ENCODE measurements around the gene RIPOR2.

The RIPOR2 gene

DNA sequence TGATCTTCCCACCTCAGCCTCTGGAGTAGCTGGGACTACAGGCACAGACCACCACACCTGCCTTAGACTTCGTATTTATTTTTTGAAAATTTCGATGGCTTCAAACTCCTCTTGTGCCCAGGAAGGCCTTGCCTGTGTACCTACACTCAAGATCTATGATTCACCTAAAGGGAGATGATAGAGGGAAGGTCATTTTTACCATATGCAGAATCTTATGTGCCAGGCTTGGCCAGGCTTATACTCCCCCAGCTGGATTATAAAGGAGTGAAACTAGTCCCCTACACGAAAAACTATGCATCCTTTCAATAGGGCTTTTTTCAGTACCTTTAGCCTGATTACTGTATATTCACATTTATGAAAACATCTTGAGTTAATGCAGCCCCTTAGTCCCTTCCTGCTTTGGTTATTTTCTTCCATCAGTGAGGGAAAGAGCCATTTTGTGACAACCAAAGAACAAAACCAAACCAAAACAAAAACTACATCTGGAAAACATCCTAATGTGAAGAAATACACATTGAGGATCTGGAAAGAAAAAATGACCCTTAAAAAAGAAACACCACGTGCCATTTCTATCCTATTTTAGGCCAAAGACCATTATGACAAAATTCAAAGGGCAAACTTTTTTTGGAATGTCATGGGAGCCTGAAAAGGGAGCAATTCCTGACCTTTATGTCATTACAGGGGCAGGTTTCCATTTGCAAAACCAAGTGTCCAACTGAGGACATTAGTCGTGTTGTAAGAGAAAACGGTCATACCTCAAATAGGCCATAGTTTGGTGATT is 34.7 kb downstream of the RIPOR2 start:
- Histone ChIP-seq H3K18ac (ENCODE audit: low read length) (no peak overlapping the region), H2BK5ac (ENCODE audit: low read length) (no peak overlapping the region), H3K4me2 (ENCODE audit: low read length) (no peak overlapping the region), H4K5ac (ENCODE audit: low read length) (no peak overlapping the region), H4K8ac (ENCODE audit: low read depth, low read length) (no peak overlapping the region), H3K36me3 (ENCODE audit: control insufficient read depth, insufficient read depth, low read length) (no peaks in the 10 kb centered on the region), H3K27ac (ENCODE audit: low read depth, low read length) (no peak overlapping the region), H3K79me2 (ENCODE audit: control insufficient read depth, insufficient read depth, low read length) (no peaks in the 10 kb centered on the region), H3K4me1 (ENCODE audit: control insufficient read depth, low read depth, low read length) (no peaks in the 10 kb centered on the region), H2BK120ac (ENCODE audit: low read depth, low read length) (no peak overlapping the region), H3K27me3 (ENCODE audit: insufficient read depth, low read length, poor library complexity) (no peaks in the 10 kb centered on the region), H3K4ac (ENCODE audit: low read depth, low read length) (no peak overlapping the region), H2AK5ac (ENCODE audit: low read length) (no peak overlapping the region), H3K79me1 (ENCODE audit: low read length) (no peaks in the 10 kb centered on the region), H2BK15ac (replicated peaks; ENCODE audit: low read depth) (no peak overlapping the region), H3K4me3 (ENCODE audit: low read length) (no peak overlapping the region), H3K9ac (ENCODE audit: low read length) (no peak overlapping the region), H3K23ac (ENCODE audit: low read length) (no peak overlapping the region), H3K56ac (ENCODE audit: low read length) (no peak overlapping the region)
- no peak for DNase-seq
- no CpG with 5 or more reads among the region's 6 CpGs for WGBS (ENCODE audit: extremely low coverage, insufficient coverage, low lambda C conversion rate)

DNA sequence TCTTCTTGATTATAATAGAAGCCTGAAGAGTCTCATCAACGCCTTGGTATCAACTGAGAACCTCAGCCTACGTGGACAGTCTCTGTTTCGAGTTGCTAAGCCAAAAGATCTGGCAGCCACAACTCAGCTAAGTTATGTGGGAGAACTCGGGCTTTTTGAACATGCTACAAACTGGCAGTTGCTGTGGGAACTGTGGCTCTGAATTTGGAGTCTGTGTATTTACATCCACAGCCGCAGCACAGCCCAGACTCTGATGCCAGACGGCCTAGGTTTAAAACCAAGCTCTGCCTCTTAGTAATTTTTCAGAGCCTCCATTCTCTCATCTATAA is 35.8 kb downstream of the RIPOR2 start:
- Histone ChIP-seq H3K56ac (ENCODE audit: low read length) (no peak overlapping the region), H3K79me1 (ENCODE audit: low read length) (no peaks in the 10 kb centered on the region), H3K18ac (ENCODE audit: low read length) (no peak overlapping the region), H2BK120ac (ENCODE audit: low read depth, low read length) (no peak overlapping the region), H3K23ac (ENCODE audit: low read length) (no peak overlapping the region), H2AK5ac (ENCODE audit: low read length) (no peak overlapping the region), H4K5ac (ENCODE audit: low read length) (no peak overlapping the region), H3K27me3 (ENCODE audit: insufficient read depth, low read length, poor library complexity) (no peaks in the 10 kb centered on the region), H3K9ac (ENCODE audit: low read length) (no peak overlapping the region), H2BK15ac (replicated peaks; ENCODE audit: low read depth) (no peak overlapping the region), H3K4me1 (ENCODE audit: control insufficient read depth, low read depth, low read length) (no peaks in the 10 kb centered on the region), H3K27ac (ENCODE audit: low read depth, low read length) (no peak overlapping the region), H4K8ac (ENCODE audit: low read depth, low read length) (no peak overlapping the region), H2BK5ac (ENCODE audit: low read length) (no peak overlapping the region), H3K79me2 (ENCODE audit: control insufficient read depth, insufficient read depth, low read length) (no peaks in the 10 kb centered on the region), H3K4me3 (ENCODE audit: low read length) (no peak overlapping the region), H3K4ac (ENCODE audit: low read depth, low read length) (no peak overlapping the region), H3K4me2 (ENCODE audit: low read length) (no peak overlapping the region), H3K36me3 (ENCODE audit: control insufficient read depth, insufficient read depth, low read length) (no peaks in the 10 kb centered on the region)
- peak; percentile 26 for DNase-seq
- no CpG with 5 or more reads among the region's 6 CpGs for WGBS (ENCODE audit: extremely low coverage, insufficient coverage, low lambda C conversion rate)

DNA sequence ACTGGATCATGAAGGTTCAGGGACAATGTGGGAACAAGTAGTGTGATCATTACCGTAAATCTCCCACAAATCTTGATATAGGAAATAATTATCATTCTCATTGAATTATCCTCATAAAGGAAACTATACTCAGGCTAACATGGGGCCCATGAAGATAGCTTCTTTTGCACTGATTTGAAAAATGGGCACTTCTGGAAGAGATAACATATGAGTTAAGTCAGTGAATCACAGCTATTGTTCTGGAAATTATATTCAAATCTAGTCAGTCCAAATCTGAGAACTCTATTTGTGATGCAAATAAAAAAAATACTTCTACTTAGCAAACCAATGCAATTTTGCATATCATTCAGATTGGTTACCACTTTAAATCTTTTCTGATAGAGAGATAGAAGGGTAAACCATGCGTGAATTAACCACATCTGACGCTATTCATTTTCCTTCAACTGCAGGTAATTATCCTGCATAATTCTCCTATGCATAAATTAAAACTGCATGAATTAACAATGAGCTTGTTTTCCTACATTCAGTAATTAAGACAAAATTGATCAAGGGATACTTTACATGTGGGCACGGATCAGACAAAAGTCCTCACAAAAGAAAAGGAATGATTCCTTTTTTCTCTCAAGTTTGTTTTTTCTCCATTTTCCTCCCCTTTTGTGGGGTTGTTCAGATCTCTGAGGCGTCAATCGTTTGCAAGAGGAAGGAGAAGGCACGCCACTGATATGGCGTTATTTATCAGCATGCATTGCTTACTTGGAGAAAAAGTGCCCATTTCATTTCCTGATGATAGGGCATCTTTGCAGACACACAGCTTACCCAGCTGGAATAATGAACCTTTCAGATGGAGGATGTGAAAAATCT is 36.4 kb downstream of the RIPOR2 start:
- Histone ChIP-seq H3K27me3 (ENCODE audit: insufficient read depth, low read length, poor library complexity) (no peaks in the 10 kb centered on the region), H3K23ac (ENCODE audit: low read length) (no peak overlapping the region), H3K36me3 (ENCODE audit: control insufficient read depth, insufficient read depth, low read length) (no peaks in the 10 kb centered on the region), H3K4me2 (ENCODE audit: low read length) (no peak overlapping the region), H2BK5ac (ENCODE audit: low read length) (no peak overlapping the region), H2BK120ac (ENCODE audit: low read depth, low read length) (no peak overlapping the region), H3K79me1 (ENCODE audit: low read length) (no peaks in the 10 kb centered on the region), H2AK5ac (ENCODE audit: low read length) (no peak overlapping the region), H4K5ac (ENCODE audit: low read length) (no peak overlapping the region), H3K18ac (ENCODE audit: low read length) (no peak overlapping the region), H3K4me1 (ENCODE audit: control insufficient read depth, low read depth, low read length) (no peaks in the 10 kb centered on the region), H2BK15ac (replicated peaks; ENCODE audit: low read depth) (no peak overlapping the region), H3K27ac (ENCODE audit: low read depth, low read length) (no peak overlapping the region), H3K79me2 (ENCODE audit: control insufficient read depth, insufficient read depth, low read length) (no peaks in the 10 kb centered on the region), H3K56ac (ENCODE audit: low read length) (no peak overlapping the region), H3K4me3 (ENCODE audit: low read length) (no peak overlapping the region), H3K4ac (ENCODE audit: low read depth, low read length) (no peak overlapping the region), H3K9ac (ENCODE audit: low read length) (no peak overlapping the region), H4K8ac (ENCODE audit: low read depth, low read length) (no peak overlapping the region)
- no CpG with 5 or more reads among the region's 8 CpGs for WGBS (ENCODE audit: extremely low coverage, insufficient coverage, low lambda C conversion rate)
- DNase-seq = no peak

DNA sequence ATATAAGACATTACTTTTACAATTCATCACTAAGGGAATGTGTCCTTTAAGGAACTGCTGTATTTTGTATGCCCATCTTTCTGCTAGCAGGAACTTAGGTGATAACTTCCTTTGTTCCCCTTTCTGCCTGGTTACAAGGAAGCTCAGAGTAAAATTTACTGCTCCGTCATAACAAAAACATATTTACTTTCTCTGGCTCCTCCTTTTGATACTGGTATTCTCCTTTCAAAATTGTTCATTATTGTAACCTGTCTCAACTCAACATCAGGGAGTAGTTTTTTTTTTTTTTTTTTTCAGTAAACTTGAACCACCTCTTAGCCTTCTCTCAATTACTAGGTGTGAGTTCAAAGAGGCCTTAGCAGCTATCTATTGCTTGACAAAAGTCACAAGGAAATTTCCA is 37.1 kb downstream of the RIPOR2 start:
- H3K4me1 ChIP-seq (ENCODE audit: control insufficient read depth, low read depth, low read length) = no peaks in the 10 kb centered on the region
- no CpG with 5 or more reads among the region's 1 CpG for WGBS (ENCODE audit: extremely low coverage, insufficient coverage, low lambda C conversion rate)
- H3K23ac ChIP-seq (ENCODE audit: low read length) = no peak overlapping the region
- no peak overlapping the region for H4K5ac ChIP-seq (ENCODE audit: low read length)
- no peak overlapping the region for H3K9ac ChIP-seq (ENCODE audit: low read length)
- H3K27me3 ChIP-seq (ENCODE audit: insufficient read depth, low read length, poor library complexity) = no peaks in the 10 kb centered on the region
- no peak overlapping the region for H4K8ac ChIP-seq (ENCODE audit: low read depth, low read length)
- H2BK15ac ChIP-seq (replicated peaks; ENCODE audit: low read depth) = no peak overlapping the region
- no peak overlapping the region for H3K4ac ChIP-seq (ENCODE audit: low read depth, low read length)
- no peaks in the 10 kb centered on the region for H3K79me2 ChIP-seq (ENCODE audit: control insufficient read depth, insufficient read depth, low read length)
- H2AK5ac ChIP-seq (ENCODE audit: low read length) = no peak overlapping the region
- H3K27ac ChIP-seq (ENCODE audit: low read depth, low read length) = no peak overlapping the region
- H3K18ac ChIP-seq (ENCODE audit: low read length) = no peak overlapping the region
- H3K56ac ChIP-seq (ENCODE audit: low read length) = no peak overlapping the region
- no peak overlapping the region for H2BK120ac ChIP-seq (ENCODE audit: low read depth, low read length)
- no peak for DNase-seq
- H3K4me2 ChIP-seq (ENCODE audit: low read length) = no peak overlapping the region
- H3K4me3 ChIP-seq (ENCODE audit: low read length) = no peak overlapping the region
- H3K36me3 ChIP-seq (ENCODE audit: control insufficient read depth, insufficient read depth, low read length) = no peaks in the 10 kb centered on the region
- no peak overlapping the region for H2BK5ac ChIP-seq (ENCODE audit: low read length)
- H3K79me1 ChIP-seq (ENCODE audit: low read length) = no peaks in the 10 kb centered on the region

DNA sequence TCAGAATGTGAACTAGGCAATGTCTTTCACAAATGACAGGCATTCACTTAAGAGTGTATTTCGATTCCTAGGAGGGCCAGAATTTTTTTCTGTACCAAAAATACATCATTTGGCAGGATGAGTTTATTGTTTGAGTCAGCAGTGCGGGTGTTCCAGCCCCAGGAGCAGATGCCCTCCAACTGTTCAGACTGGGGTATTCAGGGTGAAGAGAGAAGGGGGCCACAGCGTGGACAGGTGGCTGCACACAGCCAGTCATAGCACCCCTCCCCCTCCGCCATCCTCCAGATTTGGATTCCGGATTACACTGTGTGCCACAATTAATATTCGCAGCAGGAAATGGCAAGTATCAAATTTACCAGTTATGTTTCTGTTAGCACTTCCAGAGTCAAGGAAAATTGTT is 38.6 kb downstream of the RIPOR2 start:
- no peak overlapping the region for H2BK5ac ChIP-seq (ENCODE audit: low read length)
- H3K27ac ChIP-seq (ENCODE audit: low read depth, low read length) = no peak overlapping the region
- no peaks in the 10 kb centered on the region for H3K27me3 ChIP-seq (ENCODE audit: insufficient read depth, low read length, poor library complexity)
- no peak overlapping the region for H3K18ac ChIP-seq (ENCODE audit: low read length)
- H3K4me3 ChIP-seq (ENCODE audit: low read length) = no peak overlapping the region
- H3K4me2 ChIP-seq (ENCODE audit: low read length) = no peak overlapping the region
- no peaks in the 10 kb centered on the region for H3K79me2 ChIP-seq (ENCODE audit: control insufficient read depth, insufficient read depth, low read length)
- no peak for DNase-seq
- no peak overlapping the region for H2BK120ac ChIP-seq (ENCODE audit: low read depth, low read length)
- no peak overlapping the region for H2BK15ac ChIP-seq (replicated peaks; ENCODE audit: low read depth)
- H3K9ac ChIP-seq (ENCODE audit: low read length) = no peak overlapping the region
- no peaks in the 10 kb centered on the region for H3K4me1 ChIP-seq (ENCODE audit: control insufficient read depth, low read depth, low read length)
- H3K23ac ChIP-seq (ENCODE audit: low read length) = no peak overlapping the region
- WGBS (ENCODE audit: extremely low coverage, insufficient coverage, low lambda C conversion rate) = no CpG with 5 or more reads among the region's 6 CpGs
- H4K8ac ChIP-seq (ENCODE audit: low read depth, low read length) = no peak overlapping the region
- H3K36me3 ChIP-seq (ENCODE audit: control insufficient read depth, insufficient read depth, low read length) = no peaks in the 10 kb centered on the region
- no peak overlapping the region for H4K5ac ChIP-seq (ENCODE audit: low read length)
- H3K4ac ChIP-seq (ENCODE audit: low read depth, low read length) = no peak overlapping the region
- H3K56ac ChIP-seq (ENCODE audit: low read length) = no peak overlapping the region
- no peak overlapping the region for H2AK5ac ChIP-seq (ENCODE audit: low read length)
- H3K79me1 ChIP-seq (ENCODE audit: low read length) = no peaks in the 10 kb centered on the region

All from mesendoderm (in vitro differentiated cells).